Skeletal muscle satellite cell (primary cell): ENCODE results near the gene AP5Z1. TPM values are rescaled to one million over a fixed set of nuclear protein-coding genes. Genes with fewer than 3 reads are reported as not detected.
A peak's percentile ranks its signal among the peaks of the same experiment; 100 is the strongest.

ENCODE experiments used
- H3K27me3 ChIP-seq: 2 replicates; pipeline ENCODE4 v1.7.0; 2013; ENCODE audit warnings: low read length; ENCODE audit not compliant: control insufficient read depth, insufficient read depth
- H3K36me3 ChIP-seq: 2 replicates; pipeline ENCODE4 v1.7.0; 2013; ENCODE audit warnings: mild to moderate bottlenecking, control low read depth, low read length; ENCODE audit not compliant: insufficient read depth
- H3K4me1 ChIP-seq: 2 replicates; pipeline ENCODE4 v1.7.0; 2013; ENCODE audit warnings: low read length; ENCODE audit not compliant: control insufficient read depth, insufficient read depth
- H3K4me2 ChIP-seq: 2 replicates; pipeline ENCODE4 v1.7.0; 2013; ENCODE audit warnings: mild to moderate bottlenecking, low read length
- H3K4me3 ChIP-seq: 2 replicates; pipeline ENCODE4 v1.7.0; 2013; ENCODE audit warnings: low read length
- H3K9ac ChIP-seq: 2 replicates; pipeline ENCODE4 v1.7.0; 2013; ENCODE audit warnings: mild to moderate bottlenecking, low read depth, low read length, moderate library complexity
- H3K9me3 ChIP-seq: replicated peaks from 2 replicates; pipeline ENCODE4 v1.7.0; 2013; ENCODE audit warnings: mild to moderate bottlenecking, control low read depth, low read length
- total RNA-seq: library from RNA; depleted of rRNA; stranded (reverse); fragments of >200 nt; gene quantifications from 2 replicates; pipeline ENCODE4 v1.2.3, GENCODE V29; 2012; rRNA removed

AP5Z1 gene
- total RNA-seq, result 34.7 and 42.6 TPM in 2 replicates

GRCh38 chr7:4775250-4775847, at the start of gene AP5Z1:
Gene AP5Z1, plus strand, starts transcription at chr7:4775623. Its CDS starts 93 bp downstream, at chr7:4775716.
- peaks cover 12% of the 10 kb centered on the region for H3K4me1 ChIP-seq
- H3K4me3 ChIP-seq, result peak within 1 kb of the TSS; percentile 91
- no peaks in the 10 kb centered on the region for H3K9me3 ChIP-seq
- peaks cover 8% of the 10 kb centered on the region for H3K36me3 ChIP-seq
- peak within 1 kb of the TSS; percentile 92 for H3K4me2 ChIP-seq
- peak within 1 kb of the TSS; percentile 94 for H3K9ac ChIP-seq
- no peaks in the 10 kb centered on the region for H3K27me3 ChIP-seq

GRCh38 chr7:4725850-4726450, 49.5 kb upstream of the AP5Z1 start:
- peak overlapping the region; percentile 93 for H3K9ac ChIP-seq
- H3K27me3 ChIP-seq, result no peaks in the 10 kb centered on the region
- peaks cover 21% of the 10 kb centered on the region for H3K4me1 ChIP-seq
- H3K36me3 ChIP-seq, result peaks cover 23% of the 10 kb centered on the region
- no peaks in the 10 kb centered on the region for H3K9me3 ChIP-seq
- peak overlapping the region; percentile 99 for H3K4me2 ChIP-seq
- peak overlapping the region; percentile 80 for H3K4me3 ChIP-seq

GRCh38 chr7:4726566-4726965, 48.9 kb upstream of the AP5Z1 start:
- H3K9ac ChIP-seq, result no peak overlapping the region
- H3K9me3 ChIP-seq, result no peaks in the 10 kb centered on the region
- no peak overlapping the region for H3K4me2 ChIP-seq
- H3K4me3 ChIP-seq, result no peak overlapping the region
- peaks cover 23% of the 10 kb centered on the region for H3K36me3 ChIP-seq
- H3K27me3 ChIP-seq, result no peaks in the 10 kb centered on the region
- peaks cover 21% of the 10 kb centered on the region for H3K4me1 ChIP-seq

- H3K4me2 ChIP-seq, result no peak overlapping the region
- no peak overlapping the region for H3K9ac ChIP-seq
- H3K27me3 ChIP-seq, result no peaks in the 10 kb centered on the region
- H3K36me3 ChIP-seq, result peaks cover 22% of the 10 kb centered on the region
- H3K9me3 ChIP-seq, result no peaks in the 10 kb centered on the region
- H3K4me3 ChIP-seq, result no peak overlapping the region
- peaks cover 21% of the 10 kb centered on the region for H3K4me1 ChIP-seq
These were observed 47.3 kb upstream of the AP5Z1 start for GRCh38 chr7:4727914-4728705.

GRCh38 chr7:4729266-4729665, 46.2 kb upstream of the AP5Z1 start:
- Histone ChIP-seq H3K27me3 (no peaks in the 10 kb centered on the region), H3K9ac (no peak overlapping the region), H3K4me1 (peaks cover 18% of the 10 kb centered on the region), H3K9me3 (no peaks in the 10 kb centered on the region), H3K4me2 (no peak overlapping the region), H3K36me3 (peaks cover 20% of the 10 kb centered on the region), H3K4me3 (no peak overlapping the region)

- Histone ChIP-seq H3K4me1 (peaks cover 9% of the 10 kb centered on the region), H3K4me3 (no peak overlapping the region), H3K9me3 (no peaks in the 10 kb centered on the region), H3K4me2 (no peak overlapping the region), H3K27me3 (no peaks in the 10 kb centered on the region), H3K36me3 (peaks cover 20% of the 10 kb centered on the region), H3K9ac (no peak overlapping the region)
These were observed 45.1 kb upstream of the AP5Z1 start for GRCh38 chr7:4730276-4730675.

- H3K36me3 ChIP-seq, result peaks cover 20% of the 10 kb centered on the region
- H3K4me1 ChIP-seq, result peaks cover 2% of the 10 kb centered on the region
- H3K4me3 ChIP-seq, result no peak overlapping the region
- no peaks in the 10 kb centered on the region for H3K27me3 ChIP-seq
- no peaks in the 10 kb centered on the region for H3K9me3 ChIP-seq
- H3K9ac ChIP-seq, result no peak overlapping the region
- H3K4me2 ChIP-seq, result no peak overlapping the region
These were observed 44.5 kb upstream of the AP5Z1 start for GRCh38 chr7:4730971-4731370.

- H3K4me2 ChIP-seq, result no peak overlapping the region
These were observed 43.6 kb upstream of the AP5Z1 start for GRCh38 chr7:4731803-4732202.

GRCh38 chr7:4733936-4734528, 41.4 kb upstream of the AP5Z1 start:
- no peaks in the 10 kb centered on the region for H3K9me3 ChIP-seq
- no peak overlapping the region for H3K4me3 ChIP-seq
- no peaks in the 10 kb centered on the region for H3K27me3 ChIP-seq
- no peak overlapping the region for H3K4me2 ChIP-seq
- peaks cover 7% of the 10 kb centered on the region for H3K36me3 ChIP-seq
- peaks cover 10% of the 10 kb centered on the region for H3K4me1 ChIP-seq
- H3K9ac ChIP-seq, result no peak overlapping the region

More at GRCh38 chr7:4731803-4732202, 43.6 kb upstream of the AP5Z1 start:
- Histone ChIP-seq H3K4me3 (no peak overlapping the region), H3K9ac (no peak overlapping the region), H3K36me3 (peaks cover 20% of the 10 kb centered on the region), H3K9me3 (no peaks in the 10 kb centered on the region), H3K4me1 (no peaks in the 10 kb centered on the region), H3K27me3 (no peaks in the 10 kb centered on the region)

- H3K9me3 ChIP-seq, result no peaks in the 10 kb centered on the region
- no peaks in the 10 kb centered on the region for H3K27me3 ChIP-seq
- peaks cover 18% of the 10 kb centered on the region for H3K4me1 ChIP-seq
- H3K36me3 ChIP-seq, result peaks cover 7% of the 10 kb centered on the region
- no peak overlapping the region for H3K4me3 ChIP-seq
- no peak overlapping the region for H3K9ac ChIP-seq
- H3K4me2 ChIP-seq, result no peak overlapping the region
These were observed 40.7 kb upstream of the AP5Z1 start for GRCh38 chr7:4734587-4735345.

GRCh38 chr7:4737300-4737699, 38.1 kb upstream of the AP5Z1 start:
- peaks cover 20% of the 10 kb centered on the region for H3K4me1 ChIP-seq
- H3K36me3 ChIP-seq, result peaks cover 12% of the 10 kb centered on the region
- H3K27me3 ChIP-seq, result no peaks in the 10 kb centered on the region
- no peak overlapping the region for H3K9ac ChIP-seq
- H3K4me2 ChIP-seq, result no peak overlapping the region
- no peaks in the 10 kb centered on the region for H3K9me3 ChIP-seq
- H3K4me3 ChIP-seq, result no peak overlapping the region
